A673 (cell line): ENCODE measurements around the gene AKAP8.
"Not testable (repeated sequence)": the region's sequence is repeated elsewhere in the genome, so short reads cannot be mapped to it uniquely, and the experiment has no call there.

Source experiments
- CTCF ChIP-seq: fragments of 300-800, 200-600 bp; sonication (generic); conservative IDR thresholded peaks from 2 replicates; pipeline ENCODE4 v1.5.1; 2017; ENCODE audit warnings: low read depth, mild to moderate bottlenecking, antibody characterized with exemption, low read length, moderate library complexity, mixed read lengths
- EZH2 ChIP-seq: fragments of 200-600 bp; sonication (generic); IDR thresholded peaks from 2 replicates; pipeline ENCODE4 v1.6.1; 2017; ENCODE audit warnings: borderline replicate concordance, low read depth, mild to moderate bottlenecking, mixed read lengths, antibody characterized with exemption, low read length; ENCODE audit not compliant: poor library complexity, severe bottlenecking

GRCh38 chr19:15335992-15336391, 43.6 kb downstream of the AKAP8 start:
- TF ChIP-seq CTCF, EZH2: not testable (repeated sequence)
